ENCODE measurements around the gene PLEKHH2. TPM values are rescaled to one million over a fixed set of nuclear protein-coding genes. Genes with fewer than 3 reads are reported as not detected.
"Not testable (repeated sequence)": the region's sequence is repeated elsewhere in the genome, so short reads cannot be mapped to it uniquely, and the experiment has no call there.

The PLEKHH2 gene
- total and polyA plus RNA-seq, 2 experiments from 2014 or later: 3.3 to 5.1 TPM

- no peak overlapping the region for H3K4me3 ChIP-seq
- WGBS (ENCODE audit: low lambda C conversion rate, missing lambda C conversion rate): 36% methylated on average over 6 of the region's 6 CpGs
- no peaks in the 10 kb centered on the region for H4K20me1 ChIP-seq (ENCODE audit: insufficient read depth, poor library complexity, severe bottlenecking)
- no peak for TF ChIP-seq CTCF (IDR thresholded peaks at IDR 0.05; ENCODE audit: poor library complexity)
- no peaks in the 10 kb centered on the region for H3K9me3 ChIP-seq (ENCODE audit: low read depth)
- no peaks in the 10 kb centered on the region for H3K79me2 ChIP-seq
- peaks cover 5% of the 10 kb centered on the region for H3K4me1 ChIP-seq (ENCODE audit: insufficient read depth)
- H3K4me2 ChIP-seq: peak overlapping the region; percentile 52
- H3K27me3 ChIP-seq: peaks cover 5% of the 10 kb centered on the region
- DNase-seq (ENCODE audit: low spot score): peak; percentile 44
- H2AFZ ChIP-seq: no peak overlapping the region
- H3K27ac ChIP-seq: no peak overlapping the region
- H3K9me2 ChIP-seq (replicated peaks; ENCODE audit: insufficient read depth): no peaks in the 10 kb centered on the region
- H3K36me3 ChIP-seq (replicated peaks; ENCODE audit: insufficient read depth, low read depth): no peaks in the 10 kb centered on the region
Measured at GRCh38 chr2:43634604-43635306, 2.3 kb upstream of the PLEKHH2 start.

- H3K79me2 ChIP-seq; H3K27me3 ChIP-seq; DNase-seq (ENCODE audit: low spot score); H3K4me2 ChIP-seq; H2AFZ ChIP-seq; H3K4me3 ChIP-seq; H4K20me1 ChIP-seq (ENCODE audit: insufficient read depth, poor library complexity, severe bottlenecking); H3K36me3 ChIP-seq (replicated peaks; ENCODE audit: insufficient read depth, low read depth); H3K9me2 ChIP-seq (replicated peaks; ENCODE audit: insufficient read depth); H3K4me1 ChIP-seq (ENCODE audit: insufficient read depth); H3K9me3 ChIP-seq (ENCODE audit: low read depth); H3K27ac ChIP-seq: not testable (repeated sequence)
- 98% methylated on average over 12 of the region's 12 CpGs for WGBS (ENCODE audit: low lambda C conversion rate, missing lambda C conversion rate)
Measured at GRCh38 chr2:43636153-43636552, 907 bp upstream of the PLEKHH2 start.

- H3K4me1 ChIP-seq (ENCODE audit: insufficient read depth): peaks cover 5% of the 10 kb centered on the region
- no peaks in the 10 kb centered on the region for H3K9me3 ChIP-seq (ENCODE audit: low read depth)
- H3K4me2 ChIP-seq: peak overlapping the region; percentile 94
- no peak for DNase-seq (ENCODE audit: low spot score)
- no peak overlapping the region for H3K4me3 ChIP-seq
- no peaks in the 10 kb centered on the region for H3K79me2 ChIP-seq
- 31% methylated on average over 10 of the region's 10 CpGs for WGBS (ENCODE audit: low lambda C conversion rate, missing lambda C conversion rate)
- TF ChIP-seq EZH2phosphoT487 (IDR thresholded peaks at IDR 0.05; ENCODE audit: low read depth, severe bottlenecking, unreplicated experiment) (no peak), EZH2 (IDR thresholded peaks at IDR 0.05; ENCODE audit: borderline replicate concordance) (no peak), CTCF (IDR thresholded peaks at IDR 0.05; ENCODE audit: poor library complexity) (no peak)
- no peaks in the 10 kb centered on the region for H3K36me3 ChIP-seq (replicated peaks; ENCODE audit: insufficient read depth, low read depth)
- no peaks in the 10 kb centered on the region for H3K9me2 ChIP-seq (replicated peaks; ENCODE audit: insufficient read depth)
- H3K27ac ChIP-seq: no peak overlapping the region
- peak overlapping the region; percentile 71 for H2AFZ ChIP-seq
- no peaks in the 10 kb centered on the region for H4K20me1 ChIP-seq (ENCODE audit: insufficient read depth, poor library complexity, severe bottlenecking)
- H3K27me3 ChIP-seq: peaks cover 5% of the 10 kb centered on the region
Measured at GRCh38 chr2:43636621-43637020, 439 bp upstream of the PLEKHH2 start.

- Histone ChIP-seq H3K9me3 (ENCODE audit: low read depth) (no peaks in the 10 kb centered on the region), H3K27me3 (no peaks in the 10 kb centered on the region), H3K9me2 (replicated peaks; ENCODE audit: insufficient read depth) (no peaks in the 10 kb centered on the region), H3K4me3 (no peak overlapping the region), H4K20me1 (ENCODE audit: insufficient read depth, poor library complexity, severe bottlenecking) (no peaks in the 10 kb centered on the region), H3K36me3 (replicated peaks; ENCODE audit: insufficient read depth, low read depth) (no peaks in the 10 kb centered on the region), H3K27ac (no peak overlapping the region), H2AFZ (no peak overlapping the region), H3K79me2 (no peaks in the 10 kb centered on the region), H3K4me2 (no peak overlapping the region), H3K4me1 (ENCODE audit: insufficient read depth) (no peaks in the 10 kb centered on the region)
- DNase-seq (ENCODE audit: low spot score): no peak
- WGBS (ENCODE audit: low lambda C conversion rate, missing lambda C conversion rate): 61% methylated on average over 2 of the region's 2 CpGs
- no peak for TF ChIP-seq CTCF (IDR thresholded peaks at IDR 0.05; ENCODE audit: poor library complexity)
- no peak for TF ChIP-seq EZH2phosphoT487 (IDR thresholded peaks at IDR 0.05; ENCODE audit: low read depth, severe bottlenecking, unreplicated experiment)
- TF ChIP-seq EZH2 (IDR thresholded peaks at IDR 0.05; ENCODE audit: borderline replicate concordance): no peak
Measured at GRCh38 chr2:43642363-43642762, 5.3 kb downstream of the PLEKHH2 start.

Data from hepatocyte (in vitro differentiated cells).